Thyroid gland (tissue), 4 donors: ENCODE measurements around the gene INTS1. TPM values are rescaled to one million over a fixed set of nuclear protein-coding genes. Genes with fewer than 3 reads are reported as not detected.

Experiments
- DNase-seq, 2 donors: peaks; one replicate each; pipeline ENCODE4 v3.0.0-alpha.2; 2019
- H3K27ac ChIP-seq, 3 donors: fragments of 200-600 bp; sonication (generic); 1 replicate in 2 of 3; 2 replicates in 1 of 3; pipeline ENCODE4 v1.5.1; 2016 to 2019; ENCODE audit warnings: mild to moderate bottlenecking in 1 of 3, moderate library complexity in 1 of 3
- H3K27me3 ChIP-seq: fragments of 200-600 bp; sonication (generic); one replicate; pipeline ENCODE4 v1.5.1; 2019
- H3K36me3 ChIP-seq, 2 donors: fragments of 200-600 bp; sonication (generic); one replicate each; pipeline ENCODE4 v1.5.1; 2016 to 2019
- H3K4me1 ChIP-seq, 2 donors: fragments of 200-600 bp; sonication (generic); one replicate each; pipeline ENCODE4 v1.5.1; 2017 to 2019
- H3K4me3 ChIP-seq, 3 donors: fragments of 200-600 bp; sonication (generic); replicated peaks in 1 of 3; 1 replicate in 2 of 3; 2 replicates in 1 of 3; pipeline ENCODE4 v1.5.1; 2016; ENCODE audit warnings: mild to moderate bottlenecking in 1 of 3
- H3K9me3 ChIP-seq: fragments of 200-600 bp; sonication (generic); one replicate; pipeline ENCODE4 v1.5.1; 2017
- CTCF ChIP-seq, 6 experiments: fragments of 200-600 bp in 3 of 6; fragments of 450-650 bp in 3 of 6; sonication (generic) in 3 of 6; IDR thresholded peaks; one replicate each; pipeline ENCODE4 v1.5.1; 2016 to 2019; ENCODE audit warnings: antibody characterized with exemption in 6 of 6, mild to moderate bottlenecking in 2 of 6, inconsistent platforms in 1 of 6, moderate library complexity in 1 of 6
- POLR2A ChIP-seq, 2 donors: fragments of 450-650 bp; IDR thresholded peaks; one replicate each; pipeline ENCODE4 v1.6.1; 2017; ENCODE audit warnings: antibody characterized with exemption in 2 of 2, mild to moderate bottlenecking in 2 of 2, moderate library complexity in 1 of 2
- WGBS, 2 donors: methylation state at CpG; one replicate each; pipeline ENCODE4 v1.1.5; 2017; 5-methylcytosine and 5-hydroxymethylcytosine counted together
- intact Hi-C: fragments of 100-400 bp; cut with DNase I; formaldehyde crosslinking; loops from one replicate; pipeline ENCODE4 v1.15.1; 2023
- total RNA-seq, 4 donors: library from RNA; depleted of rRNA; stranded (reverse); fragments of >200 nt; gene quantifications; one replicate each; pipeline ENCODE4 v1.2.3, GENCODE V29; 2016

The INTS1 gene
- total RNA-seq, 4 donors from 2014 or later, result 34.5 to 72.3 (median 65.5) TPM

- intact Hi-C loops, result no loop called here
- DNase-seq, result no peak
- H3K36me3 ChIP-seq, result peaks cover 51 to 66% of the 10 kb centered on the region in 2 donors
- no peak overlapping the region for H3K4me3 ChIP-seq
- 95% methylated on average over 40 to 42 of the region's 62 CpGs for WGBS, 2 donors
- TF ChIP-seq POLR2A (IDR thresholded peaks at IDR 0.05) (no peak), CTCF (IDR thresholded peaks at IDR 0.05) (no peak)
- peaks cover 9 to 13% of the 10 kb centered on the region in 2 donors for H3K4me1 ChIP-seq
- H3K27me3 ChIP-seq, result no peaks in the 10 kb centered on the region
- no peak overlapping the region for H3K27ac ChIP-seq
- no peaks in the 10 kb centered on the region for H3K9me3 ChIP-seq
These were observed 5.6 kb downstream of the INTS1 start for GRCh38 chr7:1498370-1499305.

- Histone ChIP-seq H3K9me3 (no peaks in the 10 kb centered on the region), H3K4me1 (peaks cover 0 to under 1% of the 10 kb centered on the region in 2 donors), H3K4me3 (no peak overlapping the region), H3K27ac (no peak overlapping the region), H3K36me3 (peaks cover 51 to 73% of the 10 kb centered on the region in 2 donors), H3K27me3 (no peaks in the 10 kb centered on the region)
- TF ChIP-seq POLR2A (IDR thresholded peaks at IDR 0.05) (no peak), CTCF (IDR thresholded peaks at IDR 0.05) (no peak)
- no peak for DNase-seq
- intact Hi-C loops, result no loop called here
- WGBS, 2 donors, result 93 to 97% methylated on average over 30 to 37 of the region's 37 CpGs
These were observed 6.8 kb downstream of the INTS1 start for GRCh38 chr7:1497293-1497927.

GRCh38 chr7:1496531-1497292 lies 7.5 kb downstream of the INTS1 start:
- H3K4me3 ChIP-seq, result no peak overlapping the region
- H3K36me3 ChIP-seq, result peaks cover 46 to 72% of the 10 kb centered on the region in 2 donors
- WGBS, 2 donors, result 92 to 97% methylated on average over 26 of the region's 33 CpGs
- TF ChIP-seq POLR2A (IDR thresholded peaks at IDR 0.05) (no peak), CTCF (IDR thresholded peaks at IDR 0.05) (no peak)
- H3K9me3 ChIP-seq, result no peaks in the 10 kb centered on the region
- intact Hi-C loops, result no loop called here
- H3K4me1 ChIP-seq, result no peaks in the 10 kb centered on the region
- H3K27me3 ChIP-seq, result no peaks in the 10 kb centered on the region
- DNase-seq, result no peak
- no peak overlapping the region for H3K27ac ChIP-seq

GRCh38 chr7:1495564-1496242 lies 8.5 kb downstream of the INTS1 start:
- no peak for DNase-seq
- no peak for TF ChIP-seq POLR2A (IDR thresholded peaks at IDR 0.05)
- no peak for TF ChIP-seq CTCF (IDR thresholded peaks at IDR 0.05)
- intact Hi-C loops, result no loop called here
- Histone ChIP-seq H3K9me3 (no peaks in the 10 kb centered on the region), H3K36me3 (peaks cover 46 to 70% of the 10 kb centered on the region in 2 donors), H3K27me3 (no peaks in the 10 kb centered on the region), H3K4me3 (no peak overlapping the region), H3K4me1 (no peaks in the 10 kb centered on the region), H3K27ac (no peak overlapping the region)
- 92 to 93% methylated on average over 14 to 32 of the region's 34 CpGs for WGBS, 2 donors
